NCI-H748 treated with DMSO at 0.1 percent for 48 hours (cell line): ENCODE data around the gene ADNP.

Experiments used
- DNase-seq: peaks from one replicate; lab custom pipeline; 2025; lab: John Stamatoyannopoulos, UW

The ADNP gene

GRCh38 chr20:50848341-50848808 is 82.9 kb downstream of the ADNP start:
- no peak for DNase-seq

- no peak for DNase-seq
Observed at GRCh38 chr20:50845566-50846215, 85.5 kb downstream of the ADNP start.

- no peak for DNase-seq
Observed at GRCh38 chr20:50844430-50845100, 86.7 kb downstream of the ADNP start.

- no peak for DNase-seq
Observed at GRCh38 chr20:50843331-50844276, 87.6 kb downstream of the ADNP start.

- no peak for DNase-seq
Observed at GRCh38 chr20:50842821-50843220, 88.4 kb downstream of the ADNP start.
